Keratinocyte (primary cell): ENCODE results near the gene HCFC1R1. TPM values are rescaled to one million over a fixed set of nuclear protein-coding genes. Genes with fewer than 3 reads are reported as not detected.

Source experiments
- DNase-seq: peaks from one replicate; pipeline ENCODE4 v3.0.0-alpha.2; 2011; ENCODE audit warnings: low read depth, missing footprints, low spot score
- FAIRE-seq: peaks from 2 replicates; lab custom pipeline; 2011; peaks lifted over from hg19 to GRCh38; lab: Jason Lieb, UNC
- H2AFZ ChIP-seq: 2 replicates; pipeline ENCODE4 v1.6.0; 2012; ENCODE audit warnings: low read length, control low read depth, inconsistent platforms; ENCODE audit not compliant: control insufficient read depth
- H3K27ac ChIP-seq: 2 replicates; pipeline ENCODE4 v1.5.1; 2011; ENCODE audit warnings: low read length; ENCODE audit not compliant: control insufficient read depth, insufficient read depth
- H3K27me3 ChIP-seq: 3 replicates; pipeline ENCODE4 v1.6.0; 2011; ENCODE audit warnings: low read length; ENCODE audit not compliant: control insufficient read depth, insufficient read depth; ENCODE audit errors: extremely low read depth
- H3K36me3 ChIP-seq, 2 experiments: 2 replicates in 1 of 2; 3 replicates in 1 of 2; pipeline ENCODE4 v1.5.1; 2011; ENCODE audit warnings: low read length in 2 of 2, mild to moderate bottlenecking in 1 of 2; ENCODE audit not compliant: control insufficient read depth in 2 of 2, insufficient read depth in 2 of 2; ENCODE audit errors: extremely low read depth in 1 of 2
- H3K4me1 ChIP-seq: 3 replicates; pipeline ENCODE4 v1.5.1; 2011; ENCODE audit warnings: low read length; ENCODE audit not compliant: control insufficient read depth, insufficient read depth; ENCODE audit errors: extremely low read depth
- H3K4me2 ChIP-seq: 3 replicates; pipeline ENCODE4 v1.6.0; 2011; ENCODE audit warnings: low read depth, low read length; ENCODE audit not compliant: control insufficient read depth, insufficient read depth; ENCODE audit errors: extremely low read depth
- H3K4me3 ChIP-seq, 3 experiments: fragments of 200-600 bp in 1 of 3; sonication (generic) in 1 of 3; 2 replicates in 2 of 3; 3 replicates in 1 of 3; pipeline ENCODE4 v1.5.1; 2011 to 2016; ENCODE audit warnings: low read length in 3 of 3, mild to moderate bottlenecking in 3 of 3, control low read depth in 2 of 3, inconsistent platforms in 1 of 3, low read depth in 1 of 3, mixed read lengths in 1 of 3, mixed run types in 1 of 3, moderate library complexity in 1 of 3; ENCODE audit not compliant: control insufficient read depth in 2 of 3, insufficient read depth in 2 of 3; ENCODE audit errors: extremely low read depth in 1 of 3
- H3K79me2 ChIP-seq: 2 replicates; pipeline ENCODE4 v1.6.0; 2012; ENCODE audit warnings: low read length; ENCODE audit not compliant: control insufficient read depth, insufficient read depth
- H3K9ac ChIP-seq: 3 replicates; pipeline ENCODE4 v1.6.0; 2011; ENCODE audit warnings: low read length; ENCODE audit not compliant: control insufficient read depth, insufficient read depth; ENCODE audit errors: extremely low read depth
- H3K9me1 ChIP-seq: 3 replicates; pipeline ENCODE4 v1.6.0; 2011; ENCODE audit warnings: low read length; ENCODE audit not compliant: control insufficient read depth, insufficient read depth; ENCODE audit errors: extremely low read depth
- H3K9me3 ChIP-seq: 2 replicates; pipeline ENCODE4 v1.5.1; 2012; ENCODE audit warnings: low read depth, low read length; ENCODE audit not compliant: control insufficient read depth
- H4K20me1 ChIP-seq: 3 replicates; pipeline ENCODE4 v1.6.0; 2011; ENCODE audit warnings: low read length; ENCODE audit not compliant: control insufficient read depth, insufficient read depth; ENCODE audit errors: extremely low read depth
- CTCF ChIP-seq, 3 experiments: IDR thresholded peaks in 1 of 3; conservative IDR thresholded peaks in 1 of 3; optimal IDR thresholded peaks in 1 of 3; 2 replicates in 2 of 3; 3 replicates in 1 of 3; pipeline versions ENCODE3 to v1.5.1; 2011; ENCODE audit warnings: low read length in 3 of 3, mild to moderate bottlenecking in 3 of 3, moderate library complexity in 2 of 3, control low read depth in 1 of 3, inconsistent platforms in 1 of 3; ENCODE audit not compliant: insufficient read depth in 2 of 3; ENCODE audit errors: extremely low read depth in 1 of 3
- EZH2 ChIP-seq: IDR thresholded peaks from one replicate; pipeline ENCODE4 v1.6.1; 2012; ENCODE audit warnings: inconsistent platforms, mild to moderate bottlenecking, low read length, moderate library complexity
- dilution Hi-C: fragments of 300-500 bp; cut with MboI; formaldehyde crosslinking; loops from one replicate; pipeline ENCODE4 v1.7.0; 2020; ENCODE audit warnings: low sequenced_read_pairs; ENCODE audit not compliant: extremely low pct_ligation_motif_present
- polyA plus RNA-seq, 5 experiments: library from polyadenylated mRNA; depleted of rRNA in 3 of 5; stranded (reverse) in 3 of 5; stranded (forward) in 1 of 5; unstranded in 1 of 5; fragments of >200 nt; gene quantifications; 1 replicate in 1 of 5; 2 replicates in 3 of 5; 3 replicates in 1 of 5; pipeline versions ENCODE4 v1.2.1 to v1.2.3, GENCODE V29; 2011 to 2012; ENCODE audit warnings: missing spikeins in 2 of 5, low read depth in 1 of 5, low replicate concordance in 1 of 5

HCFC1R1 gene
- polyA plus RNA-seq, 1 donor (not counting 4 experiments of a cell fraction or from before 2014, with no cell fraction given), result 13.0 TPM

GRCh38 chr16:2976673-2977072, 47.1 kb downstream of the HCFC1R1 start:
- Histone ChIP-seq H3K4me2 (no peak overlapping the region), H2AFZ (no peak overlapping the region), H3K9me1 (no peaks in the 10 kb centered on the region), H3K79me2 (peaks cover 17% of the 10 kb centered on the region), H3K27ac (no peak overlapping the region), H3K4me3 (no peak overlapping the region), H3K4me1 (peaks cover 21% of the 10 kb centered on the region), H4K20me1 (no peaks in the 10 kb centered on the region), H3K9me3 (no peaks in the 10 kb centered on the region), H3K27me3 (no peaks in the 10 kb centered on the region), H3K36me3 (peaks cover 1 to 17% of the 10 kb centered on the region in 2 experiments), H3K9ac (no peak overlapping the region)
- TF ChIP-seq EZH2, result no peak
- FAIRE-seq (no peak), DNase-seq (no peak)
- dilution Hi-C loops, result no loop called here

GRCh38 chr16:2976201-2976600, 47.5 kb downstream of the HCFC1R1 start:
- no peak for FAIRE-seq
- dilution Hi-C loops, result no loop called here

More at GRCh38 chr16:2976201-2976600, 47.5 kb downstream of the HCFC1R1 start:
- H4K20me1 ChIP-seq, result peaks cover 1% of the 10 kb centered on the region
- no peaks in the 10 kb centered on the region for H3K9me3 ChIP-seq
- H3K27ac ChIP-seq, result no peak overlapping the region
- H3K36me3 ChIP-seq, result peaks cover 1 to 17% of the 10 kb centered on the region in 2 experiments
- no peaks in the 10 kb centered on the region for H3K9me1 ChIP-seq
- no peaks in the 10 kb centered on the region for H3K27me3 ChIP-seq
- H2AFZ ChIP-seq, result no peak overlapping the region
- peaks cover 18% of the 10 kb centered on the region for H3K4me1 ChIP-seq
- no peak overlapping the region for H3K4me3 ChIP-seq
- TF ChIP-seq CTCF (optimal IDR thresholded peaks at IDR 0.05 in 1 of 3, IDR thresholded peaks at IDR 0.05 in 1 of 3, conservative IDR thresholded peaks at IDR 0.05 in 1 of 3; ENCODE audit: extremely low read depth in 1 of 3, insufficient read depth in 2 of 3, low read length in 3 of 3) (no peak), EZH2 (no peak)
- H3K4me2 ChIP-seq, result no peak overlapping the region
- DNase-seq, result no peak
- H3K9ac ChIP-seq, result no peak overlapping the region
- H3K79me2 ChIP-seq, result peaks cover 18% of the 10 kb centered on the region
